Myometrial cell (primary cell): ENCODE results near the gene DPPA3. TPM values are rescaled to one million over a fixed set of nuclear protein-coding genes. Genes with fewer than 3 reads are reported as not detected.

Experiments
- total RNA-seq: library from RNA; depleted of rRNA; stranded (reverse); fragments of >200 nt; gene quantifications from 2 replicates; pipeline ENCODE4 v1.2.3, GENCODE V29; 2015

DPPA3 gene
- total RNA-seq, result not detected in 2 replicates

GRCh38 chr12:7711133-7711532 lies at the start of gene DPPA3:
TSS of gene DPPA3 (plus strand) at chr12:7711433. CDS start at chr12:7711571, 138 bp downstream.

GRCh38 chr12:7695566-7696197 lies 15.6 kb upstream of the DPPA3 start, which contains the start of gene GDF3:
TSS of gene GDF3 (minus strand) at chr12:7695775. CDS start at chr12:7695728, 47 bp downstream.

GRCh38 chr12:7747246-7747645 lies 36.0 kb downstream of the DPPA3 start, which contains the start of gene CLEC4C:
TSS of gene CLEC4C (minus strand) at chr12:7747375. CDS start at chr12:7747348, 27 bp downstream.

Other genes starting within 250 kb of the DPPA3 start
- gene CD163, start 207.7 kb upstream of the DPPA3 start, total RNA-seq, result not detected in 2 replicates
- not detected in 2 replicates for gene APOBEC1, start 45.5 kb upstream of the DPPA3 start, total RNA-seq
- not detected in 2 replicates for gene GDF3, start 15.7 kb upstream of the DPPA3 start, total RNA-seq
- not detected in 2 replicates for gene CLEC4C, start 35.9 kb downstream of the DPPA3 start, total RNA-seq
- gene NANOGNB, start 53.8 kb downstream of the DPPA3 start, total RNA-seq, result not detected in 2 replicates
- gene NANOG, start 78.0 kb downstream of the DPPA3 start, total RNA-seq, result not detected in 2 replicates
- not detected in 2 replicates for gene SLC2A14, start 161.5 kb downstream of the DPPA3 start, total RNA-seq
- gene SLC2A3, start 224.8 kb downstream of the DPPA3 start, total RNA-seq, result 47.6 and 59.4 TPM in 2 replicates